NT2/D1 (cell line): ENCODE measurements around the gene DYNLRB1.

Experiments used
- YY1 ChIP-seq: IDR thresholded peaks from 2 replicates; pipeline ENCODE4 v1.6.1; 2011; ENCODE audit not compliant: insufficient read length, insufficient read depth
- ZNF274 ChIP-seq: IDR thresholded peaks from 2 replicates; pipeline ENCODE4 v1.6.1; 2011; ENCODE audit warnings: mild to moderate bottlenecking, low read depth, low read length

GRCh38 chr20:34514897-34515483, 1.2 kb upstream of the DYNLRB1 start:
- TF ChIP-seq YY1: no peak
- TF ChIP-seq ZNF274: no peak
